DMS153 (cell line): ENCODE data around the gene JADE3.

ENCODE experiments used
- DNase-seq: peaks from one replicate; lab custom pipeline; 2025; lab: John Stamatoyannopoulos, UW

Gene JADE3

DNA sequence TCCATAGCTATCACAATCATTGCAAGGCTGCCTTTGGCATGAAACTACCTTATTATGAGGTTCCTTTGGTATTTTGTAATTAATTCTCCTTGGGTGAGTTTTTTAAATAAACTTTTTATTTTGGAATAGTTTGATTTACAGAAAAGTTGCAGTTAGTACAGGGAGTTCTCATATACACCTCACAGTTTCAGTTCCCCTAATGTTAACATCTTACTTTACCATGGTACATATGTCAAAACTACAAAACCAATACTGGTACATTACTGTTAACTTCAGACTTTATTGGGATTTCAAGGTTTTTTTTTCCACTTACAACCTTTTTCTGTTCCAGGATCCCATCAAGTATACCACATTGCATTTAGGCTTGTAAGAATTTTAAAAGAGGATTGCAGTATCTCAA is 114.0 kb downstream of the JADE3 start:
- no peak for DNase-seq

- peak; percentile 3 for DNase-seq
These were observed 118.1 kb downstream of the JADE3 start for GRCh38 chrX:47030339-47030738.

GRCh38 chrX:47047989-47048388 is 135.8 kb downstream of the JADE3 start:
- no peak for DNase-seq

DNA sequence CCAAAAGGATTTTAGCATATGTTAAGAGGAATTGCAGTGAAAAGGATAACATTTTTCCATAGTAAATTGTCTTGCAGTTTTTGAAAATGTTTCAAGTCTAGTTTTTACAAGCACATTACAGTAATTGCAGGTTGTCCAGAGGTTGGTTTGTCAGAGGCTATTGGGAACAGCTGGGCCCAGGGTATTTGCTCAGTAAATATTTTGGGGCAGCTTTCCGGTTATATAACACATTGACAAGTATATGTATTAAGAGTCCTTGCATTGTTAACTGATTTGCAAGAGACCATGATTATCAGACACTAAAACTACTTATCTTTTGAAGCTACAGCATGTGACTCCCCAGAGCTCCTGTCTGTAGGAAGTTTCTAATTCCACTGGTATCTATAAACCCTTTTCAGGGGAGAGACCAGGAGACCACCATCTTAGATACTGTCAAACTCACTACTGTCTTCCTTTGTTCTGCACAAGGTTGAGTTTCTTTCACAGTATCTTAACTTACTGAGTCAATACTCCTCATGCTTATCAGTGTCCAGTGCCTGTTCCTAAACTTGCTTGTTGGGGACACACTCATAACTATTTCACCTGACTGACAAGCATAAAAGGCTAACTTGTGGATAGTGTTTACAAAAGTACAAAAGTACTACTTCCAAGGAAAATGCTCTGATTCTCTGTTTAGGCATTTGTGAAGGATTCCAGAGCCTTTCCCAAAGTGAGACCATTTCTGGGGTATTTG is 147.1 kb downstream of the JADE3 start:
- DNase-seq: no peak

DNA sequence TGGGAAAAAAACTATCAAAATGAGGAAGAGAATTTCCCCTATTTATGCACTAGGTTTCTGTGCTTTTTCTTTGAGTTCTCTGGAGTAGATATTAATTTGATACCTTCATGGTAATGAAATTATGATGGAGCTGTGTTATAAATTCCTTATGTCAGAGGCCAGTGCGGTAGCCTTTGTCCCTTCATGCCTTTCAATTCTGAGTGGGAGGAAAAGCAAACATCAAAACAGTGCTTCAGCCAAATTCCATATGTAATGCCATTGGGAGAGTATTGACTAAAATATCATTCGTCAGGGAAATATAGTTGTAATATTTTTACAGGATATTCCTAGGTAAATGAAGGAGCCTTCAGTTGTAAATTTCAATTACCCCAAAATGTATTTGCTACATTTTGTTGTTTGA is 148.5 kb downstream of the JADE3 start:
- no peak for DNase-seq

DNA sequence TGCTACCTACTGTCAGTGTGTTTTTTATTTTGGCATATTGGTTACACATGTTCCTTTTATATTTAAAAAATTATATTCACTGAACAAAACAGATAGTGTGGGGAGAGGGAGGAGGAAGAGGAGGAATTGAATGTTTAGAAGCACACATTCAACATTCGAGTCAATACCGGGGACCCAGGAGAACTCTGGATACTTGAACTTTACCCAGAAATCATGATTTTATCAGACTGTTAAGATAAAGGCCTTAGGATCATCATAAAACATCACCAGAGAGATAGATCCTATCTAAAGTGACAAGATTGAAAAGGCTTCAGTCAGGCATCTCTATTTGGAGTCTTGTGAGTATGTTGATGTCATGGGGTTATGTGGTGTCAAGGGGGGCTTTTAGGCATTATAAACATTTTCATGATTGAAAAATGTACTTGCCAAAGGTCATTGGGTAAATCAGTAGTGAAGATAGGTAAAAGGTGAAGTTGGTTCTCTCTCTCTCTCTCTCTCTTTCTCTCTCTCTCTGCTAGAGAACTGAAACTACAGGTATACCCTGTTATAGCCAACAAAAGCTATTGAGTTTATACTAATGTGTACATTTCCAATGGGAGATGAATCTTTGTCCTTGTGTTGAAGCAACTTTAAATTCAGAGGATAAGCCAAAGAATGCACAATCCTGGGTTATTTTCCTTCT is 149.2 kb downstream of the JADE3 start:
- no peak for DNase-seq

DNA sequence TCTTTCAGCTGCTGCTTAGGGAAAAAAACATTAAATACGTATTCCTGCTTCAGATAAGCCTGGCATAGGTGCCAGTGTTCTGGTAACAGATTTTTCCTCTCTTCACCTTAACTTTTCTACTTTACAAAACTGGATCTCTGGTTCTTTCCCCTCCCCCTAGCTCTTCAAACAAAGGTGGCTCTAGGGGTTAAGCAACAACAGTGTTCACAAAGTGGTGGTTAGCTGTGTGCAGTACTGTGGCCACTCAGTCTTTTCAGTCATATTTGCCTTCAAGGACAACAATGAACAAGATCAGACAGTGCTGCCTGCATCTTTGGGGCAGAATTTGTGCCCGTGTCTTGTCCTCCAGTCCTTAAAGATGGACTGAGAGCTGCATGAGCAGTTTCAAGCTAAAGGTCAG is 151.0 kb downstream of the JADE3 start:
- no peak for DNase-seq

GRCh38 chrX:47068214-47068613 is 156.0 kb downstream of the JADE3 start:
- no peak for DNase-seq

GRCh38 chrX:47068720-47069119 is 156.5 kb downstream of the JADE3 start:
- DNase-seq: no peak

DNA sequence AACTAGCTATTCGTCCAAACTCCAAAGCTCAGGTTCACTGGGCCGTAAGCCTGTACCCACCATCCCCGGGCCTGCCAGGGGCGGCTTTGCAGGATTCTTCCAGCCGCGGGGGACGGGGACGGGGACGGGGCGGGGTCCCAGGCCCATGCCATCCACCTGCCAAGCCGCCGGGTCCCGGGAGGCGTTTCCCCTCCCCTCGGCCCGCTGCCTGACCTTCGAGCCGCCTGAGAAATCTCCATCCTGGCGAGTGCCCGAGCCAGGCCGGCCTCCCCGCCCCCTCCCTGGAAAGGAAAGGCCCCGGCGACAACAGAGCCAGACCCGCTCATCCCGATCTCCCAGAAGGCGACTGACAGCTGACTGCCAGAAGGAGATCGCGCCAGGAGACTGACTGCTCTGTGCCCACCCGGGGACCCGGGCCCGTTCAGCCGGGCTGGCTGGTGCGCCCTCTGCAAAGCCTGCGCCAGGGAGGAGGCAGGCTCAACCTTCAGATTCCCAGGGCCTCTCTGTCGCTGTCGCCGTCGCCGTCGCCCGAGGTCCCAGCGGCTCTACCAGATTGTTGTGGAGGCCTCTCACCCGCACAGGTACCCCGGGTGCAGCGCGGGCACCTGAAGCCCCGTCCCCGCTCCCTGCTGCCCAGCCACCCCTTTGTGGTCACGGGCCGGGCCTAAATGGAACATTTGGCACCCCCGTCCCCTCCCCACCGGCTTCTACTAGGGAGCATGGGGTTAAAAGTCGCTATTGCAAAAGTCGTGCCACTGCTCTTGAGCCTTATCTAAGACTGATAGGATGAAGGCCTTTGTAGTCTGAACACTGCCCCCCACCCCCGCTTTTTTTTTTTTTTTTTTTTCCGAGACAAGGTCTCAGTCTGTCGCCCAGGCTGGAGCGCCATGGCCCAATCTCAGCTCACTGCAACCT is 166.2 kb downstream of the JADE3 start, which contains the start of gene RGN:
TSS of gene RGN (plus strand) at position 315 of the 915 bp plus-strand sequence. CDS start 2,702 bp downstream, outside the sequence.
- no peak for DNase-seq

- DNase-seq: no peak
These were observed 168.1 kb downstream of the JADE3 start for GRCh38 chrX:47080215-47080914.

- no peak for DNase-seq
These were observed 168.7 kb downstream of the JADE3 start for GRCh38 chrX:47080915-47081236.

DNA sequence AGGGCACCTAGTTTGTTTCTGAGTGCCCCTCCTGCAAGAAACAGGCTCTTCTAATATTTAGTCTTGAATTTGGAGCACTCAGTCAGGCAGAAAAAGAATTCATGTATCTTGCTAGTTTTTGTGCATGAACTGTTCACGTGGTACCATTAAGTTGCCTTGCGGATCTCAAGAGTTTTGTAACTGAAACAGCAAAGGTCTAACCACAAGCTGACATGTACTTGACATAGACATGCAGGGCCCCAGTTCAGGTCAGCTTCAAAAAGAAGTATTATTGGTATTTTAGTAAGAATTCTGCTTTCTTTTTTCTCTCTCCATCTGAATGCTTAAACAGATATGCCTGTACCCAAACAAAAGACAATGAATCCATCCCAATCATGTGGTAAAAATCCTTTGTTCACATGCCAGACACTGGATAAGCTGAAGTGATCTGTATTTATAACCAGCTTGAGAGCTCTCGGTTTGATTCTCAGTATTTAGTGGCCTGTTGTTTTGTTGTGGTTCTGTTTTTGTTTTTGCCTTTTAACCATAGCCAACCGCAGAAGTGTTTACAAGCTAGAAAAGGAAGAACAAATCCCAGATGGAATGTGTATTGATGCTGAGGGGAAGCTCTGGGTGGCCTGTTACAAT is 179.0 kb downstream of the JADE3 start:
- DNase-seq: no peak

DNA sequence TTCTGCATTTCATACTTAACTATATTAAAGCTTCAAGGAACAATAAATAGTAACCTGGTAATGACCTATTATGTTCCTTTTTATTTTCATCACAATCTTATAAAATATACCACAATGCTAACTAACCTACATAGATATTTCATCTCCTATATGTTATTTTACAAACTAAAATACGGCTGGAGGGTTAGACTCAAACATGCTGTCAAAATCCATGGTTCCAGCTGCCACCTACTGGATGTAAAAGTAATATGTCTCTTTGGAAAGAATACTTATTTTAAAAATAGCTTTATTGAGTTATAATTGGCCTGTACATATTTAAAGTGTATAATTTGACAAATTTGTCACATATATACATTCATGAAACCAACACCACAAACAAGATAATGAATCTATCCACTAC is 181.0 kb downstream of the JADE3 start:
- DNase-seq: no peak

- no peak for DNase-seq
These were observed 181.6 kb downstream of the JADE3 start for GRCh38 chrX:47093860-47094259.

- DNase-seq: no peak
These were observed 184.8 kb downstream of the JADE3 start for GRCh38 chrX:47097018-47097417.

DNA sequence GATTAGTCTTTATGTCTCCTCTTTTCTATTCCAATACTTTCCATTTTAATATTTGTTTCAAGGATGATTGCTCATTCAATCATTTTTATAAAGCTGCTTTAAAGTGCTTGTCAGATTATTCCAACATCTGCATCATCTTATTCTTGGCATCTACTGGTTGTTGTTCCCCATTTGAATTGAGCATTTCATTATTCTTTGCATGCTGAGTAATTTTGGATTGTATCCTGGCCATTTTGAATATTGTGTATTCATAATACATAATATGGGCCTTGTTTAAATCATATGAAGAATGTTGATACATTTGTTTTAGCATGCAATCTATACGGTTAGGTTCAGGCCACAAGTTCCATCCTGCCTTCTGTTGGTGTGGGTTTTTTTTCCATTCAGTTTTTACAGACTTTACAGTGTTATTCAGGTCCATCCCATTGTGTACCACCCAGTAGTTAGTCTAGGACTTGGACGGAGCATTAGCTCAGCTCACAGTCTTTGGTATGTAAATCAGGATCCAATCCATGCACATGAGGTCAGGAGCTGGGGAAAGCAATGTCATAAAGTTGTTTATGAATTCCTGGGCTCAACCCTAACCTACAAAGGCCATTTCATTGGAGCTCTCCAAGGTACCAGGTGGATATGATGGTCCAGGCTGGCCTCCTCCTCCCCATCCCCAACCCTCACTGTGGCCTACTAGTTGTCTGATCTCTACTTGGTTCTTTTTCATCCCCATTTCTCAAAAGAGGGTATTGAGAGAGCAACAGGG is 186.3 kb downstream of the JADE3 start:
- DNase-seq: no peak

DNA sequence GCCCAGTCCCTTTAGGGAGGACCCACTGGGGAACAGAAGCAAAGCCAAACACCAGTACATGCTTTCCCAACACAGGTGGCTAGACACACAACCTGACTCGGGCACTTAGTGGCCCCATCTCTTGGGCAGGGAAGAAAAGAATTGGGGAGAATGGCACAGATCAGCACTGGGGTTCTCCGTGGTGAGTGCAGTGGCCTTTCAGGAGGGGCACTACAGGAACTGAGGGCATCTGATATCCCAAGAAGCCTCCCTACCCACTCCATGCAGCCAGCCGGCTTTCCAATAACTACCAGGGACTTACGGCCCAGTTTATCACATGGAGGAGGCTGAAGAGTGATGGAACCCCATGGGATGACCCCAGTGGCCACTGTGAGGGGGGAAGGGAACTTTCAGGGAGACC is 189.0 kb downstream of the JADE3 start:
- DNase-seq: no peak
